ENCODE results near the gene ME3. TPM values are rescaled to one million over a fixed set of nuclear protein-coding genes. Genes with fewer than 3 reads are reported as not detected.
A peak's percentile ranks its signal among the peaks of the same experiment; 100 is the strongest.

ME3 gene
- total RNA-seq, 1 experiment from 2014 or later = 0.30 TPM

- no peaks in the 10 kb centered on the region; the same call in 1 of the 2 replicates for H3K27me3 ChIP-seq (ENCODE audit: insufficient read depth, low read length)
- TF ChIP-seq CBX3 (IDR thresholded peaks at IDR 0.05; ENCODE audit: low read depth) (0 out of 2 replicates have a peak, but pooled peaks have one; percentile 49), EZH2phosphoT487 (IDR thresholded peaks at IDR 0.05; ENCODE audit: borderline replicate concordance) (no peak), YY1 (IDR thresholded peaks at IDR 0.05; ENCODE audit: extremely low read depth, insufficient replicate concordance, low read depth, low read length) (peak; percentile 40), ZNF274 (IDR thresholded peaks at IDR 0.05; ENCODE audit: low read depth, low read length) (no peak), SP1 (IDR thresholded peaks at IDR 0.05; ENCODE audit: low read depth) (no peak; the same call in 1 of the 2 replicates), SRF (IDR thresholded peaks at IDR 0.05; ENCODE audit: low read depth) (no peak), POLR2A (IDR thresholded peaks at IDR 0.05; ENCODE audit: borderline replicate concordance, extremely low read depth, insufficient read depth, insufficient read length) (no peak), CTCF (IDR thresholded peaks at IDR 0.05 in 2 of 3, conservative IDR thresholded peaks at IDR 0.05 in 1 of 3; ENCODE audit: borderline replicate concordance in 1 of 3, insufficient read depth in 1 of 3, low read depth in 2 of 3, low read length in 2 of 3) (peak; percentile 77 to 96 (median 93)), RAD21 (IDR thresholded peaks at IDR 0.05; ENCODE audit: low read depth) (peak; percentile 79), ELF1 (IDR thresholded peaks at IDR 0.05; ENCODE audit: borderline replicate concordance, low read depth) (no peak)
- TF ChIP-seq, protein P1, sequence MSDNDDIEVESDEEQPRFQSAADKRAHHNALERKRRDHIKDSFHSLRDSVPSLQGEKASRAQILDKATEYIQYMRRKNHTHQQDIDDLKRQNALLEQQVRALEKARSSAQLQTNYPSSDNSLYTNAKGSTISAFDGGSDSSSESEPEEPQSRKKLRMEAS (IDR thresholded peaks at IDR 0.05) = peak; percentile 25; the same call in 1 of the 2 replicates
- peak overlapping the region; percentile 40; the same call in 1 of the 2 replicates for H3K4me2 ChIP-seq (ENCODE audit: low read length)
- ATAC-seq = peak; percentile 98
- ChIA-PET RAD21 (ENCODE audit: low non-redundant PET in 1 of 2, low total read pairs in 2 of 2, uncharacterized antibody in 2 of 2, unreplicated experiment in 2 of 2) (no interaction called here), POLR2A (interaction anchor here (0.8 kb wide), 1 partner anchor 227 kb away, joined by 3 read pairs; no protein-coding TSS in a partner anchor), CTCF (interaction anchor here (0.6 to 1.8 kb wide), 14 partner anchors 13 to 717 kb away, joined by 3 to 14 read pairs (median 3); no protein-coding TSS in a partner anchor)
- H3K36me3 ChIP-seq (ENCODE audit: control insufficient read depth in 1 of 2, insufficient read depth in 2 of 2, low read length in 2 of 2) = no peaks in the 10 kb centered on the region
- H3K27ac ChIP-seq (ENCODE audit: low read depth, low read length) = no peak overlapping the region
- DNase-seq (ENCODE audit: low read depth, low spot score) = peak; percentile 80
- no peaks in the 10 kb centered on the region for H3K9me3 ChIP-seq (ENCODE audit: control insufficient read depth in 1 of 2, insufficient read depth in 1 of 2, low read depth in 1 of 2, low read length in 2 of 2)
- H4K20me1 ChIP-seq (ENCODE audit: insufficient read depth) = no peaks in the 10 kb centered on the region
- H3K4me3 ChIP-seq (replicated peaks in 1 of 2; ENCODE audit: low read depth in 1 of 2, low read length in 2 of 2) = no peak overlapping the region
- BruUV-seq (replicated peaks) = no TSS peak
- no peaks in the 10 kb centered on the region for H3K9me2 ChIP-seq (ENCODE audit: insufficient read depth)
- H3K79me2 ChIP-seq (ENCODE audit: insufficient read depth, low read length) = no peaks in the 10 kb centered on the region
- peaks cover 6 to 25% of the 10 kb centered on the region in 2 experiments; a peak in 2 of 4 replicates for H3K4me1 ChIP-seq (ENCODE audit: control insufficient read depth in 1 of 2, insufficient read depth in 2 of 2, low read length in 2 of 2)
- intact Hi-C loops (cut with micrococcal nuclease) = loop anchor here (1.0 to 10.0 kb wide), 3 partner anchors 47 to 974 kb away; no protein-coding TSS in a partner anchor
- H3K9ac ChIP-seq (ENCODE audit: low read length) = no peak overlapping the region
- peak overlapping the region; percentile 90 for H2AFZ ChIP-seq (ENCODE audit: low read depth, low read length, poor library complexity, severe bottlenecking)
Observed at GRCh38 chr11:86571273-86571948, 101.0 kb downstream of the ME3 start.

Measured in HCT116 (cell line).